ENCODE data around the gene ANAPC16. TPM values are rescaled to one million over a fixed set of nuclear protein-coding genes. Genes with fewer than 3 reads are reported as not detected.

The ANAPC16 gene
- total and polyA plus RNA-seq, 2 donors (not counting 1 experiment from before 2014, with no cell fraction given), result 104 to 132 TPM

GRCh38 chr10:72167118-72167517 lies 48.7 kb upstream of the ANAPC16 start:
- Histone ChIP-seq H3K4me2 (replicated peaks; ENCODE audit: low read depth, low read length, poor library complexity, severe bottlenecking) (no peak overlapping the region), H3K4me3 (ENCODE audit: control extremely low read depth in 1 of 5, extremely low read depth in 1 of 5, insufficient read depth in 1 of 5, low read depth in 2 of 5, low read length in 4 of 5) (no peak overlapping the region), H3K27ac (ENCODE audit: low read length in 2 of 2) (no peak overlapping the region), H3K4me1 (ENCODE audit: control insufficient read depth in 2 of 2, insufficient read depth in 2 of 2, low read length in 2 of 2) (no peaks in the 10 kb centered on the region), H3K9ac (ENCODE audit: low read length) (no peak overlapping the region), H3K27me3 (replicated peaks in 1 of 4; ENCODE audit: control extremely low read depth in 1 of 4, control insufficient read depth in 3 of 4, insufficient read depth in 4 of 4, low read length in 3 of 4) (no peaks in the 10 kb centered on the region), H4K20me1 (ENCODE audit: control insufficient read depth, insufficient read depth, low read length, poor library complexity, severe bottlenecking) (no peaks in the 10 kb centered on the region), H3K36me3 (replicated peaks in 1 of 2; ENCODE audit: control extremely low read depth in 1 of 2, control insufficient read depth in 1 of 2, extremely low read depth in 1 of 2, insufficient read depth in 2 of 2, low read length in 1 of 2) (peaks cover 0 to 14% of the 10 kb centered on the region in 2 experiments), H3K79me2 (ENCODE audit: control insufficient read depth, insufficient read depth, low read length) (peaks cover 10% of the 10 kb centered on the region), H2AFZ (ENCODE audit: insufficient read depth, low read depth, low read length, poor library complexity, severe bottlenecking) (no peak overlapping the region), H3K9me3 (ENCODE audit: control extremely low read depth in 1 of 3, control insufficient read depth in 2 of 3, insufficient read depth in 1 of 3, low read length in 2 of 3) (no peaks in the 10 kb centered on the region)
- H3K27ac Mint-ChIP-seq, result no peak overlapping the region
- H3K4me1 Mint-ChIP-seq, result peaks cover 3% of the 10 kb centered on the region
- H3K4me3 Mint-ChIP-seq, result no peak overlapping the region
- TF ChIP-seq EZH2 (IDR thresholded peaks at IDR 0.05; ENCODE audit: borderline replicate concordance, insufficient read depth, low read depth, low read length, poor library complexity, severe bottlenecking), result no peak
- no peak for TF ChIP-seq CTCF (IDR thresholded peaks at IDR 0.05)
- H3K27me3 Mint-ChIP-seq, result no peaks in the 10 kb centered on the region
- intact Hi-C loops (cut with micrococcal nuclease), result no loop called here
- CTCF ChIA-PET, result interaction anchor here (0.7 kb wide), 1 partner anchor 99 kb away, joined by 3 read pairs; no protein-coding TSS in a partner anchor
- POLR2A ChIA-PET, result interaction anchor here (0.6 kb wide), 2 partner anchors 42 to 107 kb away, joined by 3 to 10 read pairs; partner anchors contain the start of gene DDIT4
- WGBS (ENCODE audit: insufficient coverage), result no CpG with 5 or more reads among the region's 3 CpGs
- no peak for ATAC-seq (ENCODE audit: low read depth)
- no peaks in the 10 kb centered on the region for H3K9me3 Mint-ChIP-seq (ENCODE audit: insufficient read depth)
- no peak for DNase-seq

GRCh38 chr10:72170263-72170662 lies 45.5 kb upstream of the ANAPC16 start:
- Mint-ChIP-seq H3K4me3 (no peak overlapping the region), H3K27ac (no peak overlapping the region), H3K27me3 (no peaks in the 10 kb centered on the region), H3K9me3 (ENCODE audit: insufficient read depth) (no peaks in the 10 kb centered on the region), H3K4me1 (peaks cover 14% of the 10 kb centered on the region)
- Histone ChIP-seq H2AFZ (ENCODE audit: insufficient read depth, low read depth, low read length, poor library complexity, severe bottlenecking) (no peak overlapping the region), H3K9ac (ENCODE audit: low read length) (no peak overlapping the region), H3K36me3 (replicated peaks in 1 of 2; ENCODE audit: control extremely low read depth in 1 of 2, control insufficient read depth in 1 of 2, extremely low read depth in 1 of 2, insufficient read depth in 2 of 2, low read length in 1 of 2) (peaks cover 0 to 14% of the 10 kb centered on the region in 2 experiments), H3K4me2 (replicated peaks; ENCODE audit: low read depth, low read length, poor library complexity, severe bottlenecking) (no peak overlapping the region), H4K20me1 (ENCODE audit: control insufficient read depth, insufficient read depth, low read length, poor library complexity, severe bottlenecking) (no peaks in the 10 kb centered on the region), H3K9me3 (ENCODE audit: control extremely low read depth in 1 of 3, control insufficient read depth in 2 of 3, insufficient read depth in 1 of 3, low read length in 2 of 3) (no peaks in the 10 kb centered on the region), H3K4me3 (ENCODE audit: control extremely low read depth in 1 of 5, extremely low read depth in 1 of 5, insufficient read depth in 1 of 5, low read depth in 2 of 5, low read length in 4 of 5) (no peak overlapping the region), H3K79me2 (ENCODE audit: control insufficient read depth, insufficient read depth, low read length) (peaks cover 10% of the 10 kb centered on the region), H3K4me1 (ENCODE audit: control insufficient read depth in 2 of 2, insufficient read depth in 2 of 2, low read length in 2 of 2) (peaks cover 12% of the 10 kb centered on the region in 2 donors), H3K27ac (ENCODE audit: low read length in 2 of 2) (no peak overlapping the region), H3K27me3 (replicated peaks in 1 of 4; ENCODE audit: control extremely low read depth in 1 of 4, control insufficient read depth in 3 of 4, insufficient read depth in 4 of 4, low read length in 3 of 4) (no peaks in the 10 kb centered on the region)
- DNase-seq (no peak), ATAC-seq (ENCODE audit: low read depth) (no peak)
- ChIA-PET CTCF (no interaction called here), POLR2A (no interaction called here)
- TF ChIP-seq CTCF (IDR thresholded peaks at IDR 0.05), result no peak
- no peak for TF ChIP-seq EZH2 (IDR thresholded peaks at IDR 0.05; ENCODE audit: borderline replicate concordance, insufficient read depth, low read depth, low read length, poor library complexity, severe bottlenecking)
- 100% methylated on average over 3 of the region's 4 CpGs for WGBS (ENCODE audit: insufficient coverage)
- intact Hi-C loops (cut with micrococcal nuclease), result no loop called here

Data from B cell (primary cell).